ENCODE results near the gene HSD3B2.

DNA sequence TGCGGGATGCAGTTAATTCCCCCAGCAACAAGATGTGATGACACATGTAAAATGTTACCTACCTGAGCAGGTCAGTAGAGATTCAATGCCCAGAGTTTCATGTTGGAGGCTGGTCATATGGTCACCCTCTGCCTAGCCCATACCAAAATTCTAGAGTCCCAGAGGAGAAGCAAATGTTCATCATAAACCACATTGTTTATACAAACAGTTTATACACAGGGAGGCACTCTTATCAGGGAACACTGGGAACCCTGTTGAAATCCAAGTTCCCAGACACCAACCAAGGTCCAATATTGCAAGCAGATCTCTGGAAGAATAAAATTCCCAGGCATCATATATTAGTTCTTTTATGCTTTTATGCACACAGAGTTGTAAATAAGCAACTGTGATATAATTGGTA lies 35.8 kb upstream of the HSD3B2 start:
- TF ChIP-seq, protein P1, sequence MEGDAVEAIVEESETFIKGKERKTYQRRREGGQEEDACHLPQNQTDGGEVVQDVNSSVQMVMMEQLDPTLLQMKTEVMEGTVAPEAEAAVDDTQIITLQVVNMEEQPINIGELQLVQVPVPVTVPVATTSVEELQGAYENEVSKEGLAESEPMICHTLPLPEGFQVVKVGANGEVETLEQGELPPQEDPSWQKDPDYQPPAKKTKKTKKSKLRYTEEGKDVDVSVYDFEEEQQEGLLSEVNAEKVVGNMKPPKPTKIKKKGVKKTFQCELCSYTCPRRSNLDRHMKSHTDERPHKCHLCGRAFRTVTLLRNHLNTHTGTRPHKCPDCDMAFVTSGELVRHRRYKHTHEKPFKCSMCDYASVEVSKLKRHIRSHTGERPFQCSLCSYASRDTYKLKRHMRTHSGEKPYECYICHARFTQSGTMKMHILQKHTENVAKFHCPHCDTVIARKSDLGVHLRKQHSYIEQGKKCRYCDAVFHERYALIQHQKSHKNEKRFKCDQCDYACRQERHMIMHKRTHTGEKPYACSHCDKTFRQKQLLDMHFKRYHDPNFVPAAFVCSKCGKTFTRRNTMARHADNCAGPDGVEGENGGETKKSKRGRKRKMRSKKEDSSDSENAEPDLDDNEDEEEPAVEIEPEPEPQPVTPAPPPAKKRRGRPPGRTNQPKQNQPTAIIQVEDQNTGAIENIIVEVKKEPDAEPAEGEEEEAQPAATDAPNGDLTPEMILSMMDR (conservative IDR thresholded peaks at IDR 0.05): no peak
- TF ChIP-seq ZFX (IDR thresholded peaks at IDR 0.05): no peak

Data from C4-2B (cell line).